HEK293 (cell line): Measurements from ENCODE around the gene CENPN.

Experiments
- CTCF ChIA-PET: fragments of 350-600 bp; formaldehyde crosslinking; extraction: SDS; loops from one replicate; lab custom pipeline; 2021; ENCODE audit warnings: antibody characterized with exemption; lab: Yijun Ruan, JAX
- POLR2A ChIA-PET: fragments of 300-600 bp; formaldehyde crosslinking; extraction: SDS; loops from one replicate; lab custom pipeline; 2020; ENCODE audit warnings: antibody characterized with exemption, inconsistent platforms; lab: Yijun Ruan, JAX
- H3K27ac ChIP-seq: fragments of 200-500 bp; sonication (Bioruptor generic); 2 replicates; pipeline ENCODE4 v1.5.1; 2014; ENCODE audit warnings: low read depth, low read length, control low read depth, inconsistent platforms; ENCODE audit errors: extremely low read depth
- H3K36me3 ChIP-seq, 2 experiments: fragments of 200-500 bp in 1 of 2; sonication (Bioruptor generic) in 1 of 2; 1 replicate in 1 of 2; 2 replicates in 1 of 2; pipeline ENCODE4 v1.5.1; 2014 to 2017; ENCODE audit warnings: inconsistent platforms in 2 of 2, low read length in 2 of 2; ENCODE audit not compliant: control insufficient read depth in 2 of 2, insufficient read depth in 1 of 2
- H3K4me1 ChIP-seq: fragments of 200-500 bp; sonication (Bioruptor generic); 2 replicates; pipeline ENCODE4 v1.5.1; 2014; ENCODE audit warnings: mild to moderate bottlenecking, low read length, inconsistent platforms; ENCODE audit not compliant: control insufficient read depth, insufficient read depth
- H3K4me3 ChIP-seq: 2 replicates; pipeline ENCODE4 v1.5.1; 2011; ENCODE audit warnings: low read depth, mild to moderate bottlenecking, control low read depth, low read length, moderate library complexity
- H3K9me3 ChIP-seq: fragments of 200-500 bp; sonication (Bioruptor generic); 2 replicates; pipeline ENCODE4 v1.5.1; 2014; ENCODE audit warnings: low read depth, low read length, inconsistent platforms; ENCODE audit not compliant: control insufficient read depth, insufficient read depth
- FEZF1 ChIP-seq: fragments of 450-650 bp; formaldehyde crosslinking; IDR thresholded peaks from 2 replicates; pipeline ENCODE4 v1.5.1; 2016; ENCODE audit warnings: missing biosample characterization, missing genetic modification characterization
- GLIS1 ChIP-seq: fragments of 450-650 bp; formaldehyde crosslinking; IDR thresholded peaks from 2 replicates; pipeline ENCODE4 v1.5.1; 2016; ENCODE audit warnings: missing biosample characterization, missing genetic modification characterization
- GLIS2 ChIP-seq: fragments of 450-650 bp; formaldehyde crosslinking; IDR thresholded peaks from 2 replicates; pipeline ENCODE4 v1.5.1; 2016; ENCODE audit warnings: missing biosample characterization, missing genetic modification characterization
- MZF1 ChIP-seq: fragments of 450-650 bp; formaldehyde crosslinking; IDR thresholded peaks from 2 replicates; pipeline ENCODE4 v1.5.1; 2017; ENCODE audit warnings: missing biosample characterization, missing genetic modification characterization, borderline replicate concordance
- OSR2 ChIP-seq: fragments of 450-650 bp; formaldehyde crosslinking; IDR thresholded peaks from 2 replicates; pipeline ENCODE4 v1.5.1; 2016; ENCODE audit warnings: missing biosample characterization, missing genetic modification characterization
- PBX3 ChIP-seq: sonication (generic); formaldehyde crosslinking; IDR thresholded peaks from 2 replicates; pipeline ENCODE4 v1.8.1; 2022; ENCODE audit warnings: mild to moderate bottlenecking, moderate library complexity, missing genetic modification reagents
- SCRT2 ChIP-seq: fragments of 450-650 bp; formaldehyde crosslinking; IDR thresholded peaks from 2 replicates; pipeline ENCODE4 v1.5.1; 2016; ENCODE audit warnings: missing biosample characterization, missing genetic modification characterization
- SP2 ChIP-seq: fragments of 450-650 bp; formaldehyde crosslinking; IDR thresholded peaks from 2 replicates; pipeline ENCODE4 v1.5.1; 2016; ENCODE audit warnings: missing biosample characterization, missing genetic modification characterization
- WT1 ChIP-seq: fragments of 450-650 bp; formaldehyde crosslinking; IDR thresholded peaks from 2 replicates; pipeline ENCODE4 v1.5.1; 2016; ENCODE audit warnings: missing biosample characterization, missing genetic modification characterization
- ZBTB1 ChIP-seq: fragments of 450-650 bp; formaldehyde crosslinking; IDR thresholded peaks from 2 replicates; pipeline ENCODE4 v1.5.1; 2016; ENCODE audit warnings: missing biosample characterization, missing genetic modification characterization
- ZNF157 ChIP-seq: fragments of 450-650 bp; formaldehyde crosslinking; IDR thresholded peaks from 2 replicates; pipeline ENCODE4 v1.5.1; 2016; ENCODE audit warnings: missing biosample characterization, missing genetic modification characterization
- ZNF292 ChIP-seq: fragments of 450-650 bp; formaldehyde crosslinking; IDR thresholded peaks from 2 replicates; pipeline ENCODE4 v1.5.1; 2016; ENCODE audit warnings: low read depth, missing biosample characterization, missing genetic modification characterization, borderline replicate concordance
- ZNF426 ChIP-seq: fragments of 450-650 bp; formaldehyde crosslinking; IDR thresholded peaks from 2 replicates; pipeline ENCODE4 v1.5.1; 2017; ENCODE audit warnings: missing biosample characterization, missing genetic modification characterization, mild to moderate bottlenecking, inconsistent platforms, moderate library complexity
- ZNF510 ChIP-seq: fragments of 450-650 bp; formaldehyde crosslinking; IDR thresholded peaks from 2 replicates; pipeline ENCODE4 v1.5.1; 2018; ENCODE audit warnings: mild to moderate bottlenecking, missing genetic modification characterization, missing biosample characterization; ENCODE audit not compliant: insufficient replicate concordance
- ZNF548 ChIP-seq: fragments of 450-650 bp; formaldehyde crosslinking; IDR thresholded peaks from 2 replicates; pipeline ENCODE4 v1.5.1; 2016; ENCODE audit warnings: missing biosample characterization, missing genetic modification characterization
- ZNF571 ChIP-seq: fragments of 450-650 bp; formaldehyde crosslinking; IDR thresholded peaks from 2 replicates; pipeline ENCODE4 v1.5.0; 2017; ENCODE audit warnings: missing biosample characterization, missing genetic modification characterization
- ZNF654 ChIP-seq: fragments of 450-650 bp; formaldehyde crosslinking; IDR thresholded peaks from 2 replicates; pipeline ENCODE4 v1.5.1; 2016; ENCODE audit warnings: low read depth, missing biosample characterization, missing genetic modification characterization
- ZNF791 ChIP-seq: fragments of 450-650 bp; formaldehyde crosslinking; IDR thresholded peaks from 2 replicates; pipeline ENCODE4 v1.5.1; 2016; ENCODE audit warnings: missing biosample characterization, missing genetic modification characterization
- TF ChIP-seq, protein P1 (sequence below): fragments of 450-650 bp; formaldehyde crosslinking; IDR thresholded peaks from 2 replicates; pipeline ENCODE4 v1.5.1; 2016; ENCODE audit warnings: missing biosample characterization, missing genetic modification characterization
- TF ChIP-seq, protein P2 (sequence below): fragments of 450-650 bp; formaldehyde crosslinking; IDR thresholded peaks from 2 replicates; pipeline ENCODE4 v1.5.1; 2017; ENCODE audit warnings: missing biosample characterization, missing genetic modification characterization

Gene CENPN

GRCh38 chr16:80988756-80989155, 18.3 kb upstream of the CENPN start:
- CTCF ChIA-PET, result interaction anchor here (1.3 to 2.6 kb wide), 2 partner anchors 15 to 16 kb away, joined by 4 to 11 read pairs; no protein-coding TSS in a partner anchor

GRCh38 chr16:80989801-80990200, 17.2 kb upstream of the CENPN start:
- H3K27ac ChIP-seq, result no peak overlapping the region
- TF ChIP-seq, protein P1, sequence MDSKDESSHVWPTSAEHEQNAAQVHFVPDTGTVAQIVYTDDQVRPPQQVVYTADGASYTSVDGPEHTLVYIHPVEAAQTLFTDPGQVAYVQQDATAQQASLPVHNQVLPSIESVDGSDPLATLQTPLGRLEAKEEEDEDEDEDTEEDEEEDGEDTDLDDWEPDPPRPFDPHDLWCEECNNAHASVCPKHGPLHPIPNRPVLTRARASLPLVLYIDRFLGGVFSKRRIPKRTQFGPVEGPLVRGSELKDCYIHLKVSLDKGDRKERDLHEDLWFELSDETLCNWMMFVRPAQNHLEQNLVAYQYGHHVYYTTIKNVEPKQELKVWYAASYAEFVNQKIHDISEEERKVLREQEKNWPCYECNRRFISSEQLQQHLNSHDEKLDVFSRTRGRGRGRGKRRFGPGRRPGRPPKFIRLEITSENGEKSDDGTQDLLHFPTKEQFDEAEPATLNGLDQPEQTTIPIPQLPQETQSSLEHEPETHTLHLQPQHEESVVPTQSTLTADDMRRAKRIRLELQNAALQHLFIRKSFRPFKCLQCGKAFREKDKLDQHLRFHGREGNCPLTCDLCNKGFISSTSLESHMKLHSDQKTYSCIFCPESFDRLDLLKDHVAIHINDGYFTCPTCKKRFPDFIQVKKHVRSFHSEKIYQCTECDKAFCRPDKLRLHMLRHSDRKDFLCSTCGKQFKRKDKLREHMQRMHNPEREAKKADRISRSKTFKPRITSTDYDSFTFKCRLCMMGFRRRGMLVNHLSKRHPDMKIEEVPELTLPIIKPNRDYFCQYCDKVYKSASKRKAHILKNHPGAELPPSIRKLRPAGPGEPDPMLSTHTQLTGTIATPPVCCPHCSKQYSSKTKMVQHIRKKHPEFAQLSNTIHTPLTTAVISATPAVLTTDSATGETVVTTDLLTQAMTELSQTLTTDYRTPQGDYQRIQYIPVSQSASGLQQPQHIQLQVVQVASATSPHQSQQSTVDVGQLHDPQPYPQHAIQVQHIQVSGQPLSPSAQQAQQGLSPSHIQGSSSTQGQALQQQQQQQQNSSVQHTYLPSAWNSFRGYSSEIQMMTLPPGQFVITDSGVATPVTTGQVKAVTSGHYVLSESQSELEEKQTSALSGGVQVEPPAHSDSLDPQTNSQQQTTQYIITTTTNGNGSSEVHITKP (tag by site-specific recombination), result peak; percentile 28; the same call in 1 of the 2 replicates
- TF ChIP-seq ZNF791, result no peak
- TF ChIP-seq, protein P2, sequence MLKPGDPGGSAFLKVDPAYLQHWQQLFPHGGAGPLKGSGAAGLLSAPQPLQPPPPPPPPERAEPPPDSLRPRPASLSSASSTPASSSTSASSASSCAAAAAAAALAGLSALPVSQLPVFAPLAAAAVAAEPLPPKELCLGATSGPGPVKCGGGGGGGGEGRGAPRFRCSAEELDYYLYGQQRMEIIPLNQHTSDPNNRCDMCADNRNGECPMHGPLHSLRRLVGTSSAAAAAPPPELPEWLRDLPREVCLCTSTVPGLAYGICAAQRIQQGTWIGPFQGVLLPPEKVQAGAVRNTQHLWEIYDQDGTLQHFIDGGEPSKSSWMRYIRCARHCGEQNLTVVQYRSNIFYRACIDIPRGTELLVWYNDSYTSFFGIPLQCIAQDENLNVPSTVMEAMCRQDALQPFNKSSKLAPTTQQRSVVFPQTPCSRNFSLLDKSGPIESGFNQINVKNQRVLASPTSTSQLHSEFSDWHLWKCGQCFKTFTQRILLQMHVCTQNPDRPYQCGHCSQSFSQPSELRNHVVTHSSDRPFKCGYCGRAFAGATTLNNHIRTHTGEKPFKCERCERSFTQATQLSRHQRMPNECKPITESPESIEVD (tag by site-specific recombination), result peak; percentile 67
- TF ChIP-seq, all 188 proteins: peak for 2
- peaks cover 0 to 4% of the 10 kb centered on the region in 2 experiments; a peak in 2 of 3 replicates for H3K36me3 ChIP-seq
- no peak overlapping the region for H3K4me3 ChIP-seq
- POLR2A ChIA-PET, result interaction anchor here (1.4 kb wide), 1 partner anchor 17 kb away, joined by 4 read pairs; the partner anchor contains the start of genes CENPN and CMC2
- no peaks in the 10 kb centered on the region for H3K9me3 ChIP-seq
- H3K4me1 ChIP-seq, result peaks cover 23% of the 10 kb centered on the region
- CTCF ChIA-PET, result interaction anchor here (0.6 to 2.2 kb wide), 3 partner anchors 15 to 1092 kb away, joined by 3 to 7 read pairs (median 6); no protein-coding TSS in a partner anchor

More at GRCh38 chr16:80988756-80989155, 18.3 kb upstream of the CENPN start:
- H3K4me1 ChIP-seq, result peaks cover 23% of the 10 kb centered on the region
- no peak for TF ChIP-seq PBX3 (CRISPR knock-in tag)
- TF ChIP-seq ZNF426 (tag by site-specific recombination), result no peak
- TF ChIP-seq ZNF510, result no peak
- TF ChIP-seq ZNF654, result no peak
- no peak for TF ChIP-seq FEZF1 (tag by site-specific recombination)
- TF ChIP-seq ZNF157 (tag by site-specific recombination), result no peak
- TF ChIP-seq SP2 (tag by site-specific recombination), result no peak
- H3K36me3 ChIP-seq, result peaks cover 0 to 4% of the 10 kb centered on the region in 2 experiments; a peak in 2 of 3 replicates
- no peaks in the 10 kb centered on the region for H3K9me3 ChIP-seq
- POLR2A ChIA-PET, result interaction anchor here (1.4 kb wide), 1 partner anchor 18 kb away, joined by 4 read pairs; the partner anchor contains the start of genes CENPN and CMC2
- no peak overlapping the region for H3K27ac ChIP-seq
- no peak overlapping the region for H3K4me3 ChIP-seq

DNA sequence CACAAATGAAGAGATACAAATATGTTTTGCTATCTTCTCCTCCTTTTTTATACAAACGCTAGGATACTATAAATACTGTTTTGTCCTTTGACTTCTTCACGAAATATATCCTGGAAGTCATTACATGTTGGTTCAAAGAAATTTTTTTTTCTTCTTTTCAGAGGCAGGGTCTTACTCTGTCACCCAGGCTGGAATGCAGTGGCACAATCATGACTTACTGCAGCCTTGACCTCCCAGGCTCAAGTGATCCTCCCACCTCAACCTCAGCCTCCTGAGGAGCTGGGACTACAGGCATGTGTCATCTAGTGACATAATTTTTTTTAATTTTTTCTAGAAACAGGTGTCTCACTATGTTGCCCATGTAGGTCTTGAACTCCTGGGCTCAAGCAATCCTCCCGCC, 16.4 kb upstream of the CENPN start:
- peaks cover 0 to 4% of the 10 kb centered on the region in 2 experiments; a peak in 2 of 3 replicates for H3K36me3 ChIP-seq
- CTCF ChIA-PET, result interaction anchor here (0.8 to 2.2 kb wide), 2 partner anchors 14 to 1093 kb away, joined by 6 to 7 read pairs; no protein-coding TSS in a partner anchor
- H3K27ac ChIP-seq, result no peak overlapping the region
- H3K9me3 ChIP-seq, result no peaks in the 10 kb centered on the region
- H3K4me1 ChIP-seq, result peaks cover 20% of the 10 kb centered on the region
- H3K4me3 ChIP-seq, result no peak overlapping the region
- POLR2A ChIA-PET, result no interaction called here
- TF ChIP-seq OSR2 (tag by site-specific recombination) (0 out of 2 replicates have a peak, but pooled peaks have one; percentile 32), ZNF548 (tag by site-specific recombination) (no peak), ZBTB1 (no peak), GLIS2 (tag by site-specific recombination) (no peak), MZF1 (tag by site-specific recombination) (no peak), WT1 (tag by site-specific recombination) (peak; percentile 44; the same call in 1 of the 2 replicates), ZNF571 (tag by site-specific recombination) (no peak), GLIS1 (0 out of 2 replicates have a peak, but pooled peaks have one; percentile 22), ZNF292 (no peak), SCRT2 (peak; percentile 20; the same call in 1 of the 2 replicates)
